Bone marrow (tissue), 2 donors: Measurements from ENCODE around the gene LARP4B.

ENCODE experiments used
- DNase-seq, 2 donors: peaks; one replicate each; lab custom pipeline; 2025; lab: John Stamatoyannopoulos, UW

The LARP4B gene

GRCh38 chr10:931326-932318, at the start of gene LARP4B:
LARP4B (minus strand) TSS chr10:931705; CDS start chr10:885721, 45,984 bp downstream.
- peak; percentile 79 to 92 for DNase-seq

- no peak for DNase-seq
Measured at GRCh38 chr10:980468-981093, 49.1 kb upstream of the LARP4B start.

GRCh38 chr10:978826-979421, 47.4 kb upstream of the LARP4B start:
- DNase-seq, result no peak

- DNase-seq, result no peak
Measured at GRCh38 chr10:976316-976715, 44.8 kb upstream of the LARP4B start.

- DNase-seq, result no peak
Measured at GRCh38 chr10:974785-975074, 43.2 kb upstream of the LARP4B start.

- no peak for DNase-seq
Measured at GRCh38 chr10:974038-974784, 42.7 kb upstream of the LARP4B start.

- DNase-seq, result no peak
Measured at GRCh38 chr10:972763-973162, 41.3 kb upstream of the LARP4B start.

GRCh38 chr10:971613-972012, 40.1 kb upstream of the LARP4B start:
- no peak for DNase-seq

- no peak for DNase-seq
Measured at GRCh38 chr10:971150-971542, 39.6 kb upstream of the LARP4B start.

- no peak for DNase-seq
Measured at GRCh38 chr10:970311-971149, 39.0 kb upstream of the LARP4B start.

- DNase-seq, result no peak
Measured at GRCh38 chr10:969473-970150, 38.1 kb upstream of the LARP4B start.

GRCh38 chr10:968546-969199, 37.2 kb upstream of the LARP4B start:
- no peak for DNase-seq

- DNase-seq, result no peak
Measured at GRCh38 chr10:966466-967235, 35.1 kb upstream of the LARP4B start.

GRCh38 chr10:964988-965417, 33.5 kb upstream of the LARP4B start:
- no peak for DNase-seq

GRCh38 chr10:964321-964987, 32.9 kb upstream of the LARP4B start:
- DNase-seq, result no peak

GRCh38 chr10:963655-964054, 32.1 kb upstream of the LARP4B start:
- no peak for DNase-seq

- no peak for DNase-seq
Measured at GRCh38 chr10:963186-963585, 31.7 kb upstream of the LARP4B start.

- no peak for DNase-seq
Measured at GRCh38 chr10:962342-962741, 30.8 kb upstream of the LARP4B start.

GRCh38 chr10:958856-959255, 27.4 kb upstream of the LARP4B start:
- DNase-seq, result no peak
